ENCODE results near the gene IL5. TPM values are rescaled to one million over a fixed set of nuclear protein-coding genes. Genes with fewer than 3 reads are reported as not detected.
A peak's percentile ranks its signal among the peaks of the same experiment; 100 is the strongest.
"Not testable (repeated sequence)": the region's sequence is repeated elsewhere in the genome, so short reads cannot be mapped to it uniquely, and the experiment has no call there.

IL5 gene
- total and polyA plus RNA-seq, 5 donors from 2014 or later, result not detected

- H3K4me1 ChIP-seq (ENCODE audit: control insufficient read depth, insufficient read depth, low read length, poor library complexity, severe bottlenecking); H3K27ac Mint-ChIP-seq; H3K4me3 Mint-ChIP-seq; H3K36me3 Mint-ChIP-seq; H3K4me1 Mint-ChIP-seq; H3K9me3 ChIP-seq (ENCODE audit: control insufficient read depth in 2 of 2, low read length in 2 of 2); H3K9me3 Mint-ChIP-seq; DNase-seq; H3K27me3 ChIP-seq (ENCODE audit: control insufficient read depth, insufficient read depth, low read length); H3K4me3 ChIP-seq (ENCODE audit: low read depth, low read length); H3K36me3 ChIP-seq (ENCODE audit: control insufficient read depth, insufficient read depth, low read length); ATAC-seq (ENCODE audit: low read depth in 2 of 2); H3K27ac ChIP-seq (ENCODE audit: insufficient read depth, low read length, poor library complexity, severe bottlenecking): not testable (repeated sequence)
- H3K27me3 Mint-ChIP-seq, result peaks cover 38% of the 10 kb centered on the region
These were observed 5.5 kb upstream of the IL5 start for GRCh38 chr5:132548834-132549233.

DNA sequence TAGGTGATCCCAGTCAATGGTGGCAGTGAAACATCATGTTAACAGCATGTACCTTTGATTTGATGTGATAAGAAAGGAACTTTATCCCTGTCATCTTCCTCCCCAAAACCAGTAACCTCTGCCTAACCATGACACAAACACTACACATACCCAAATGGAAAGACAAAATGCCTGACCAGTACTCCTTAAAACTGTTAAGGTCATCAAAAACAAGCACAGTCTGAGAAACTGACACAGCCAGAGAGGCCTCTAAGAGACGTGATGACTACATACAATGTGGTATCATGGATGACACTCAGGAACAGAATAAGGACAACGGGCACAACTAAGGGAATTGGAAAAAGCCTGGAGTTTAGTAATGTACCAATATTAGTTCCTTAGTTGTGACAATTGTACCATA is 3.9 kb upstream of the IL5 start:
- Histone ChIP-seq H3K27me3 (ENCODE audit: control insufficient read depth, insufficient read depth, low read length) (no peaks in the 10 kb centered on the region), H3K4me1 (ENCODE audit: control insufficient read depth, insufficient read depth, low read length, poor library complexity, severe bottlenecking) (no peaks in the 10 kb centered on the region), H3K27ac (ENCODE audit: insufficient read depth, low read length, poor library complexity, severe bottlenecking) (no peak overlapping the region), H3K4me3 (ENCODE audit: low read depth, low read length) (no peak overlapping the region), H3K36me3 (ENCODE audit: control insufficient read depth, insufficient read depth, low read length) (no peaks in the 10 kb centered on the region), H3K9me3 (ENCODE audit: control insufficient read depth in 2 of 2, low read length in 2 of 2) (no peaks in the 10 kb centered on the region)
- ATAC-seq (ENCODE audit: low read depth in 2 of 2), result no peak
- no peaks in the 10 kb centered on the region for H3K9me3 Mint-ChIP-seq
- no peak overlapping the region for H3K4me3 Mint-ChIP-seq
- H3K36me3 Mint-ChIP-seq, result no peaks in the 10 kb centered on the region
- H3K27me3 Mint-ChIP-seq, result peaks cover 38% of the 10 kb centered on the region
- no peak for DNase-seq
- H3K27ac Mint-ChIP-seq, result no peak overlapping the region
- H3K4me1 Mint-ChIP-seq, result no peaks in the 10 kb centered on the region

DNA sequence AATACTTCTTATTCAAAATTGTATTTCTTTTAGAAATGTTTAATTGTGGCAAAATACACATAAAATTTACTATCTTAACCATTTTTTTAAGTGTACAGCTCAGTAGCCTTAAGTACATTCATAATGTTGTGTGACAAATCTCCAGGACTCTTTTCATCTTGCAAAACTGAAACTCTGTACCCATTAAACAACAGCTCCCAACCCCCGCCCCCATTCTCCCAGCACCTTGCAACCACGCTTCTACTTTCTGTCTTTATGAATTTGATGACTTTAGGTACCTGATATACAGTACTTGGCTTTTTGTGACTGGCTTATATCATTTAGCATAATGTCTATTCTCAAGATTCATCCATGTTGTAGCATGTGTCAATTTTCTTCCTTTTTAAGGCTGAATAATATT is 2.8 kb upstream of the IL5 start:
- H3K27ac ChIP-seq (ENCODE audit: insufficient read depth, low read length, poor library complexity, severe bottlenecking), result no peak overlapping the region
- H3K27me3 ChIP-seq (ENCODE audit: control insufficient read depth, insufficient read depth, low read length), result no peaks in the 10 kb centered on the region
- DNase-seq (peak in 1 of 3 donors; percentile 22), ATAC-seq (ENCODE audit: low read depth in 2 of 2) (no peak)
- H3K27ac Mint-ChIP-seq, result no peak overlapping the region
- H3K4me1 Mint-ChIP-seq, result no peaks in the 10 kb centered on the region
- no peaks in the 10 kb centered on the region for H3K36me3 Mint-ChIP-seq
- H3K4me3 Mint-ChIP-seq, result no peak overlapping the region
- H3K4me1 ChIP-seq (ENCODE audit: control insufficient read depth, insufficient read depth, low read length, poor library complexity, severe bottlenecking), result no peaks in the 10 kb centered on the region
- no peaks in the 10 kb centered on the region for H3K9me3 ChIP-seq (ENCODE audit: control insufficient read depth in 2 of 2, low read length in 2 of 2)
- no peak overlapping the region for H3K4me3 ChIP-seq (ENCODE audit: low read depth, low read length)
- peaks cover 41% of the 10 kb centered on the region for H3K27me3 Mint-ChIP-seq
- H3K36me3 ChIP-seq (ENCODE audit: control insufficient read depth, insufficient read depth, low read length), result no peaks in the 10 kb centered on the region
- no peaks in the 10 kb centered on the region for H3K9me3 Mint-ChIP-seq

DNA sequence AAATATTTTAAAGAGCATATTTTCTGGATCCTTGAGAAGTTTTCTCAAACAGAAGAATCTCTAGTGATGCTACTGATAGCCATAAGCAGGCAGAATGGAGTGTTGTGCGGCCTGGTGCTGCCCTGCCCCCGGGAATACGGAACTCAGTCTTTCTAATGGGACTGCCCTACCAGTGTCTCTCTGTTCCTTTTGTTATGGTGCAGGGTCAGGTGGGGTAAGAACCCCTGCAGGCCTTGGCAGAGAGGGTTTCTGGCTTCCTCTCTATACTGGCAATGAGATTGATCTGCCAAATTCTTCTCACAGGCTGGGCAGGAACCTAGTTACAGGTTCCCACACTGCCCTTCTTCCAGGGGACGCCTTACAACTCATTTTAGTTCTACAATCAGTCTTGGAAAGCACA is 2.6 kb downstream of the IL5 start:
- Mint-ChIP-seq H3K36me3 (no peaks in the 10 kb centered on the region), H3K27me3 (peaks cover 34% of the 10 kb centered on the region), H3K9me3 (peaks cover 0 to 2% (median 0%) of the 10 kb centered on the region in 7 donors), H3K27ac (no peak overlapping the region), H3K4me3 (no peak overlapping the region), H3K4me1 (no peaks in the 10 kb centered on the region)
- H3K4me3 ChIP-seq (ENCODE audit: low read depth, low read length), result no peak overlapping the region
- H3K36me3 ChIP-seq (ENCODE audit: control insufficient read depth, insufficient read depth, low read length), result no peaks in the 10 kb centered on the region
- no peak for DNase-seq
- H3K27ac ChIP-seq (ENCODE audit: insufficient read depth, low read length, poor library complexity, severe bottlenecking), result no peak overlapping the region
- peaks cover 2% of the 10 kb centered on the region for H3K27me3 ChIP-seq (ENCODE audit: control insufficient read depth, insufficient read depth, low read length)
- no peak for ATAC-seq (ENCODE audit: low read depth in 2 of 2)
- H3K4me1 ChIP-seq (ENCODE audit: control insufficient read depth, insufficient read depth, low read length, poor library complexity, severe bottlenecking), result no peaks in the 10 kb centered on the region
- H3K9me3 ChIP-seq (ENCODE audit: control insufficient read depth in 2 of 2, low read length in 2 of 2), result no peaks in the 10 kb centered on the region

DNA sequence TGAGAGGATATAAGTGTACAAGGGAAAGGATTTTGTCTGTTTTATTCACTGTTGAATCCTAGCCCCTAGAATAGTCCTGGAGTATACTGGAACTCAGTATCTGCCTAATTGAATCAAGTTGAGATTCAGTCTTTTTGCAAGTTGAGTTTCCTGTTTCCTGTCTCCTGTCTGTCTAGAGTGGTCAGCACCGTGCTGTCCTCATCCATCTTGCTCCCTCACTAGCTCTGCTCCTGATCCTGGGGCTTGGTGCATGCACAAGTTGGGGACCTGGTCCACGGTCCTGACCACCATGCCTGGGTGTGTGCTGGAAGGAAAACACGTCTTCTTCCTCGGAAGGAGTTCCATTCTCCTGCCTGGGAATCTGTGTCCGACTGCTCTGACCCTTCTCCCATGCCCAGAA is 3.2 kb downstream of the IL5 start:
- Histone ChIP-seq H3K36me3 (ENCODE audit: control insufficient read depth, insufficient read depth, low read length) (no peaks in the 10 kb centered on the region), H3K4me3 (ENCODE audit: low read depth, low read length) (no peak overlapping the region), H3K9me3 (ENCODE audit: control insufficient read depth in 2 of 2, low read length in 2 of 2) (no peaks in the 10 kb centered on the region), H3K27me3 (ENCODE audit: control insufficient read depth, insufficient read depth, low read length) (peaks cover 4% of the 10 kb centered on the region), H3K4me1 (ENCODE audit: control insufficient read depth, insufficient read depth, low read length, poor library complexity, severe bottlenecking) (no peaks in the 10 kb centered on the region), H3K27ac (ENCODE audit: insufficient read depth, low read length, poor library complexity, severe bottlenecking) (no peak overlapping the region)
- Mint-ChIP-seq H3K4me1 (no peaks in the 10 kb centered on the region), H3K36me3 (no peaks in the 10 kb centered on the region), H3K27me3 (peaks cover 40% of the 10 kb centered on the region), H3K27ac (no peak overlapping the region), H3K4me3 (no peak overlapping the region), H3K9me3 (peaks cover 0 to 2% (median 0%) of the 10 kb centered on the region in 7 donors)
- DNase-seq (no peak), ATAC-seq (ENCODE audit: low read depth in 2 of 2) (no peak)

- Histone ChIP-seq H3K36me3 (ENCODE audit: control insufficient read depth, insufficient read depth, low read length) (no peaks in the 10 kb centered on the region), H3K9me3 (ENCODE audit: control insufficient read depth in 2 of 2, low read length in 2 of 2) (no peaks in the 10 kb centered on the region), H3K27me3 (ENCODE audit: control insufficient read depth, insufficient read depth, low read length) (peaks cover 4% of the 10 kb centered on the region), H3K27ac (ENCODE audit: insufficient read depth, low read length, poor library complexity, severe bottlenecking) (no peak overlapping the region), H3K4me1 (ENCODE audit: control insufficient read depth, insufficient read depth, low read length, poor library complexity, severe bottlenecking) (no peaks in the 10 kb centered on the region), H3K4me3 (ENCODE audit: low read depth, low read length) (no peak overlapping the region)
- Mint-ChIP-seq H3K27ac (no peak overlapping the region), H3K9me3 (peaks cover 0 to 2% (median 0%) of the 10 kb centered on the region in 7 donors), H3K4me1 (no peaks in the 10 kb centered on the region), H3K4me3 (no peak overlapping the region), H3K27me3 (peaks cover 40% of the 10 kb centered on the region), H3K36me3 (no peaks in the 10 kb centered on the region)
- ATAC-seq (ENCODE audit: low read depth in 2 of 2), result no peak
- no peak for DNase-seq
These were observed 3.6 kb downstream of the IL5 start for GRCh38 chr5:132539716-132540115.

DNA sequence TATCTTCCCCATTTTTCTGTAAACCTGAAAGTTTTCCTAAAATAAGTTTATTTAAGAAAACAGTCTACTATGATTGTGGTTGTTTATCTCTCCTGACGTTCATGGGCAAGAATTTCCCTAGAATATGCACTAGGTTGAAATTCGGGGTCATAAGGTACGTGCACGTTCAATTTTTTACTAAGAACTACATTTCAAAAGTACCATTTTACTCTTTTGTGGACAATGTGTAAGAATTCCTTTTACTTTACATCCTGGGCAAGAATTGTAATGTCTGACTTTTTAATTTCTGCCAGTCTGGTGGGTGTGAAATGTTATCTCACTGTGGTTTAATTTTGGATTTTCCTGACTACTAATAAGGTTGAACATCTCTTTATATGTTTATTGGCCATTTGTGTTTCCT is 12.4 kb downstream of the IL5 start:
- Histone ChIP-seq H3K27ac (ENCODE audit: insufficient read depth, low read length, poor library complexity, severe bottlenecking) (no peak overlapping the region), H3K27me3 (ENCODE audit: control insufficient read depth, insufficient read depth, low read length) (peaks cover 7% of the 10 kb centered on the region), H3K4me3 (ENCODE audit: low read depth, low read length) (no peak overlapping the region), H3K9me3 (ENCODE audit: control insufficient read depth in 2 of 2, low read length in 2 of 2) (no peaks in the 10 kb centered on the region), H3K4me1 (ENCODE audit: control insufficient read depth, insufficient read depth, low read length, poor library complexity, severe bottlenecking) (peaks cover 6% of the 10 kb centered on the region), H3K36me3 (ENCODE audit: control insufficient read depth, insufficient read depth, low read length) (no peaks in the 10 kb centered on the region)
- no peak overlapping the region for H3K4me3 Mint-ChIP-seq
- peaks cover 42% of the 10 kb centered on the region for H3K27me3 Mint-ChIP-seq
- H3K4me1 Mint-ChIP-seq, result peaks cover 6 to 10% (median 6%) of the 10 kb centered on the region in 4 donors
- H3K27ac Mint-ChIP-seq, result no peak overlapping the region
- H3K9me3 Mint-ChIP-seq, result peaks cover 0 to 3% (median 0%) of the 10 kb centered on the region in 7 donors
- H3K36me3 Mint-ChIP-seq, result no peaks in the 10 kb centered on the region
- ATAC-seq (ENCODE audit: low read depth in 2 of 2) (no peak), DNase-seq (no peak)

GRCh38 chr5:132528866-132529634 is 14.3 kb downstream of the IL5 start:
- ATAC-seq (ENCODE audit: low read depth in 2 of 2), result peak; percentile 51 to 52
- peaks cover 0 to 3% (median 0%) of the 10 kb centered on the region in 7 donors for H3K9me3 Mint-ChIP-seq
- peak in 1 of 3 donors; percentile 47 for DNase-seq
- H3K27me3 Mint-ChIP-seq, result peaks cover 31% of the 10 kb centered on the region
- H3K27ac ChIP-seq (ENCODE audit: insufficient read depth, low read length, poor library complexity, severe bottlenecking), result no peak overlapping the region
- H3K36me3 ChIP-seq (ENCODE audit: control insufficient read depth, insufficient read depth, low read length), result no peaks in the 10 kb centered on the region
- H3K27me3 ChIP-seq (ENCODE audit: control insufficient read depth, insufficient read depth, low read length), result peaks cover 5% of the 10 kb centered on the region
- H3K9me3 ChIP-seq (ENCODE audit: control insufficient read depth in 2 of 2, low read length in 2 of 2), result no peaks in the 10 kb centered on the region
- no peak overlapping the region for H3K4me3 Mint-ChIP-seq
- H3K4me1 ChIP-seq (ENCODE audit: control insufficient read depth, insufficient read depth, low read length, poor library complexity, severe bottlenecking), result peaks cover 6% of the 10 kb centered on the region
- H3K4me3 ChIP-seq (ENCODE audit: low read depth, low read length), result no peak overlapping the region
- H3K36me3 Mint-ChIP-seq, result no peaks in the 10 kb centered on the region
- H3K4me1 Mint-ChIP-seq, result peaks cover 6 to 13% (median 6%) of the 10 kb centered on the region in 4 donors
- no peak overlapping the region for H3K27ac Mint-ChIP-seq
